Neural progenitor cell (in vitro differentiated cells): ENCODE results near the gene ING5. TPM values are rescaled to one million over a fixed set of nuclear protein-coding genes. Genes with fewer than 3 reads are reported as not detected.

Experiments used
- DNase-seq: peaks from one replicate; pipeline ENCODE4 v3.0.0-alpha.2; 2016; ENCODE audit warnings: low spot score
- H2AFZ ChIP-seq: fragments of 200-600 bp; sonication (generic); replicated peaks from 2 replicates; pipeline ENCODE4 v1.6.1; 2016; ENCODE audit warnings: antibody characterized with exemption
- H3F3A ChIP-seq: fragments of 200-600 bp; sonication (generic); 2 replicates; pipeline ENCODE4 v1.6.1; 2016; ENCODE audit warnings: antibody characterized with exemption, low read depth
- H3K27ac ChIP-seq: fragments of 200-600 bp; sonication (generic); 2 replicates; pipeline ENCODE4 v1.5.1; 2016; ENCODE audit warnings: mild to moderate bottlenecking
- H3K27me3 ChIP-seq: fragments of 200-600 bp; sonication (generic); 2 replicates; pipeline ENCODE4 v1.6.1; 2016; ENCODE audit warnings: mild to moderate bottlenecking, moderate library complexity
- H3K36me3 ChIP-seq: fragments of 200-600 bp; sonication (generic); 2 replicates; pipeline ENCODE4 v1.5.1; 2016
- H3K4me1 ChIP-seq: fragments of 200-600 bp; sonication (generic); 2 replicates; pipeline ENCODE4 v1.6.1; 2016; ENCODE audit warnings: mixed run types
- H3K4me2 ChIP-seq: fragments of 200-600 bp; sonication (generic); 2 replicates; pipeline ENCODE4 v1.6.1; 2016
- H3K4me3 ChIP-seq: fragments of 200-600 bp; sonication (generic); 2 replicates; pipeline ENCODE4 v1.5.1; 2016
- H3K79me2 ChIP-seq: fragments of 200-600 bp; sonication (generic); 2 replicates; pipeline ENCODE4 v1.6.1; 2016; ENCODE audit warnings: low read depth
- H3K9ac ChIP-seq: fragments of 200-600 bp; sonication (generic); 2 replicates; pipeline ENCODE4 v1.6.1; 2016
- H3K9me3 ChIP-seq: fragments of 200-600 bp; sonication (generic); 2 replicates; pipeline ENCODE4 v1.5.1; 2016; ENCODE audit warnings: low read depth
- H4K20me1 ChIP-seq: fragments of 200-600 bp; sonication (generic); 2 replicates; pipeline ENCODE4 v1.6.1; 2016; ENCODE audit warnings: low read depth
- H3K27ac Mint-ChIP-seq: 3 replicates; pipeline ENCODE4 v1.8.0; 2021; ENCODE audit warnings: mixed read lengths
- H3K27me3 Mint-ChIP-seq: 2 replicates; pipeline ENCODE4 v1.8.0; 2022; ENCODE audit warnings: low read depth, mild to moderate bottlenecking, inconsistent platforms, moderate library complexity, mixed read lengths; ENCODE audit not compliant: insufficient read depth
- H3K36me3 Mint-ChIP-seq: 3 replicates; pipeline ENCODE4 v1.8.0; 2021; ENCODE audit warnings: mixed read lengths
- H3K4me1 Mint-ChIP-seq: 3 replicates; pipeline ENCODE4 v1.8.0; 2021; ENCODE audit warnings: mixed read lengths
- H3K4me3 Mint-ChIP-seq: 3 replicates; pipeline ENCODE4 v1.8.0; 2021; ENCODE audit warnings: mild to moderate bottlenecking, moderate library complexity, mixed read lengths
- H3K9me3 Mint-ChIP-seq: 3 replicates; pipeline ENCODE4 v1.8.0; 2020; ENCODE audit warnings: mixed read lengths
- EZH2 ChIP-seq: fragments of 200-600 bp; sonication (generic); IDR thresholded peaks from 2 replicates; pipeline ENCODE4 v1.6.1; 2017; ENCODE audit warnings: antibody characterized with exemption, mild to moderate bottlenecking, moderate library complexity
- EZH2phosphoT487 ChIP-seq: fragments of 200-600 bp; sonication (generic); IDR thresholded peaks from 2 replicates; pipeline ENCODE4 v1.6.1; 2017; ENCODE audit warnings: antibody characterized with exemption
- total RNA-seq: library from RNA; depleted of rRNA; stranded (reverse); fragments of >200 nt; gene quantifications from 2 replicates; pipeline ENCODE4 v1.2.3, GENCODE V29; 2015; ENCODE audit warnings: low replicate concordance
- TF ChIP-seq, protein P1 (sequence below): fragments of 200-600 bp; sonication (generic); IDR thresholded peaks from 2 replicates; pipeline ENCODE4 v1.5.1; 2017; ENCODE audit warnings: antibody characterized with exemption, mild to moderate bottlenecking

Gene ING5
- total RNA-seq, 1 donor from 2014 or later, result 38.2 TPM

DNA sequence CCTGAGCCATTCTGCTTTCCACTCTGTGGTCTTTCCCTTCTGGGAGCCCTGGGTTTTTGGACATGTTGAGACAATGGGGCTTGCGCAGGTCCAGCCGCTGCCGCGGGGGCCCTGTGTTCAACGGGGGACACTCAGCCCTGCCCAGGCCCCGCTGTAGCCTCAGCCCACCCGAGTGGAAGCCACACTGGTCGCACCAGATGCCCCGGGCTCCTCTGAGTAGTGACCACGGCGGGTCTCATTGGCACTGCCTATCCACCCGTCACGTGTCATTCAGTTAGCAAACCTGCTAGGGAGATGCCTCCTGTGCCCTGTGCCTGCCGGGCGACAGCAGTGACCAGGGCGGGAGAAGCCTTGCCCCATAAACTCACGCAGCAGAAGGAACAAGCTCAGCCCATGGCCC is 51.7 kb downstream of the ING5 start:
- Mint-ChIP-seq H3K27me3 (peaks cover 2% of the 10 kb centered on the region), H3K4me3 (no peak overlapping the region), H3K9me3 (peaks cover 2% of the 10 kb centered on the region), H3K27ac (no peak overlapping the region), H3K4me1 (no peaks in the 10 kb centered on the region), H3K36me3 (peaks cover 14% of the 10 kb centered on the region)
- no peak for TF ChIP-seq EZH2phosphoT487
- TF ChIP-seq, protein P1, sequence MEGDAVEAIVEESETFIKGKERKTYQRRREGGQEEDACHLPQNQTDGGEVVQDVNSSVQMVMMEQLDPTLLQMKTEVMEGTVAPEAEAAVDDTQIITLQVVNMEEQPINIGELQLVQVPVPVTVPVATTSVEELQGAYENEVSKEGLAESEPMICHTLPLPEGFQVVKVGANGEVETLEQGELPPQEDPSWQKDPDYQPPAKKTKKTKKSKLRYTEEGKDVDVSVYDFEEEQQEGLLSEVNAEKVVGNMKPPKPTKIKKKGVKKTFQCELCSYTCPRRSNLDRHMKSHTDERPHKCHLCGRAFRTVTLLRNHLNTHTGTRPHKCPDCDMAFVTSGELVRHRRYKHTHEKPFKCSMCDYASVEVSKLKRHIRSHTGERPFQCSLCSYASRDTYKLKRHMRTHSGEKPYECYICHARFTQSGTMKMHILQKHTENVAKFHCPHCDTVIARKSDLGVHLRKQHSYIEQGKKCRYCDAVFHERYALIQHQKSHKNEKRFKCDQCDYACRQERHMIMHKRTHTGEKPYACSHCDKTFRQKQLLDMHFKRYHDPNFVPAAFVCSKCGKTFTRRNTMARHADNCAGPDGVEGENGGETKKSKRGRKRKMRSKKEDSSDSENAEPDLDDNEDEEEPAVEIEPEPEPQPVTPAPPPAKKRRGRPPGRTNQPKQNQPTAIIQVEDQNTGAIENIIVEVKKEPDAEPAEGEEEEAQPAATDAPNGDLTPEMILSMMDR, result no peak
- TF ChIP-seq EZH2, result no peak
- Histone ChIP-seq H3K27ac (no peak overlapping the region), H3K4me3 (no peak overlapping the region), H3K4me1 (no peaks in the 10 kb centered on the region), H2AFZ (no peak overlapping the region), H3K9ac (no peak overlapping the region), H3K36me3 (no peaks in the 10 kb centered on the region), H3K79me2 (no peaks in the 10 kb centered on the region), H3K4me2 (no peak overlapping the region), H3K9me3 (no peaks in the 10 kb centered on the region), H3F3A (no peaks in the 10 kb centered on the region), H3K27me3 (no peaks in the 10 kb centered on the region), H4K20me1 (no peaks in the 10 kb centered on the region)
- DNase-seq, result no peak

DNA sequence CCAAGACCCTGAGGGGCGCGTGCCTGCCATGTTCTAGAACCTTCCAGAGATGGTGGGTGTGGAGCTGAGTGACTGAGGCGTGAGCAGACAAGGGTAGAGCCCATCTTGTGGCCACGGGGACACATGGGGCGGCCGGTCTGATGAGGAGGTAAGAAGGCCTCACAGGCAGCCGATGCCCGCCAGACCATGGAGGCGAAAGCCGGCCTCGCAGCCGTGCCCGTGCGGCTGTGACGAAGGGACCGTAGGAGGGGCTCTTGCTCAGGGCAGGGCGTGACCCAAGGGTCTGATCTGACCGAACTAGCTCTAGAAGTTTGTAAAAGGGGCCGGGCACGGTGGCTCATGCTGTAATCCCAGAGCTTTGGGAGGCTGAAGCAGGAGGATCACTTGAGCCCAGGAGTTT is 52.2 kb downstream of the ING5 start:
- TF ChIP-seq EZH2, result no peak
- no peak for TF ChIP-seq EZH2phosphoT487
- H3K9me3 ChIP-seq, result no peaks in the 10 kb centered on the region
- no peaks in the 10 kb centered on the region for H4K20me1 ChIP-seq
- H3K4me3 ChIP-seq, result no peak overlapping the region
- peaks cover 2% of the 10 kb centered on the region for H3F3A ChIP-seq
- Mint-ChIP-seq H3K4me1 (no peaks in the 10 kb centered on the region), H3K9me3 (peaks cover 2% of the 10 kb centered on the region), H3K4me3 (no peak overlapping the region), H3K27ac (peak overlapping the region; percentile 82), H3K27me3 (peaks cover 2% of the 10 kb centered on the region), H3K36me3 (peaks cover 15% of the 10 kb centered on the region)
- no peaks in the 10 kb centered on the region for H3K27me3 ChIP-seq
- H2AFZ ChIP-seq, result no peak overlapping the region
- H3K27ac ChIP-seq, result no peak overlapping the region
- no peaks in the 10 kb centered on the region for H3K36me3 ChIP-seq
- no peaks in the 10 kb centered on the region for H3K79me2 ChIP-seq
- no peak for DNase-seq
- no peak overlapping the region for H3K9ac ChIP-seq
- H3K4me2 ChIP-seq, result no peak overlapping the region
- H3K4me1 ChIP-seq, result no peaks in the 10 kb centered on the region

DNA sequence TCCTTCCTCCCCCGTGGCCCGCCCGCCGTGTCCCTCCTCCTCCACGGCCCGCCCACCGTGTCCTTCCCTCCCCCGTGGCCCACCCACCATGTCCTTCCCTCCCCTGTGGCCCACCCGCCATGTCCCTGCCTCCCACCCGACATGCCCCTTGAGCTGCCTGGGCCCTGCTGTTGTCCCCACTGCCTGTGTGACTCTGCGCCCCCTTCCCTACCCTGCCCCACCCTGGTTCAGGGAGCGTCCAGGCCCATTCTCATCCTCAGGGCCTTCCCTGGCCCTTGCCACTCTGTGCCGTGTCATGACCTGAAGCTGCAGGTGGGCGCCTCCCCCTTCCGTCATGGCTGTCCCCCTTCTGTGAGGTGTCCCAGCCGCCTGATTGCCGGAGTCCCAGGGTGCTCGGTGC is 53.3 kb downstream of the ING5 start:
- Histone ChIP-seq H3K9ac (no peak overlapping the region), H3K36me3 (peaks cover 3% of the 10 kb centered on the region), H3K9me3 (no peaks in the 10 kb centered on the region), H3K27ac (no peak overlapping the region), H4K20me1 (no peaks in the 10 kb centered on the region), H3K79me2 (no peaks in the 10 kb centered on the region), H3K4me3 (no peak overlapping the region), H2AFZ (no peak overlapping the region), H3F3A (peaks cover 11% of the 10 kb centered on the region), H3K4me1 (no peaks in the 10 kb centered on the region), H3K27me3 (no peaks in the 10 kb centered on the region), H3K4me2 (no peak overlapping the region)
- Mint-ChIP-seq H3K9me3 (peaks cover 2% of the 10 kb centered on the region), H3K27ac (no peak overlapping the region), H3K4me3 (no peak overlapping the region), H3K36me3 (peaks cover 14% of the 10 kb centered on the region), H3K4me1 (no peaks in the 10 kb centered on the region), H3K27me3 (no peaks in the 10 kb centered on the region)
- TF ChIP-seq EZH2 (no peak), EZH2phosphoT487 (no peak)
- TF ChIP-seq, protein P1, result no peak
- DNase-seq, result no peak

DNA sequence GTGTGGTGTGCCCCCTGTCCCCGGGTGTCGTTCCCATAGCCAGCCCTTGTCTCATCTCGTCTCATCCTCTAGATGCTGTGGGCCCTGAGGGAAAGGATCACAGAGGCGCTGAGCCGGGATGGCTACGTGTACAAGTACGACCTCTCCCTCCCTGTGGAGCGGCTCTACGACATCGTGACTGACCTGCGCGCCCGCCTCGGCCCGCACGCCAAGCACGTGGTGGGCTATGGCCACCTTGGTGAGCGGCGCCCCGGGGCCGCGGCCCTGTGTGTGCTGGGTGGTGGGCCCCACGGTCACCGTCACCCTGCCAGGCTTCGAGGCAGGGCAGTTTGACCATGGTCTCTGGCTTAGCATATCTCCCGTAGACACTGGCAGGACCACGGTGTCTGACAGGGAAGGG is 53.9 kb downstream of the ING5 start:
- peaks cover 2% of the 10 kb centered on the region for H3K27me3 Mint-ChIP-seq
- H3K9me3 Mint-ChIP-seq, result peaks cover 3% of the 10 kb centered on the region
- Histone ChIP-seq H3K36me3 (peaks cover 3% of the 10 kb centered on the region), H3F3A (peaks cover 14% of the 10 kb centered on the region), H3K79me2 (no peaks in the 10 kb centered on the region), H3K4me2 (no peak overlapping the region), H4K20me1 (no peaks in the 10 kb centered on the region), H2AFZ (no peak overlapping the region), H3K9ac (no peak overlapping the region), H3K27me3 (no peaks in the 10 kb centered on the region), H3K27ac (no peak overlapping the region), H3K4me3 (no peak overlapping the region), H3K9me3 (no peaks in the 10 kb centered on the region), H3K4me1 (no peaks in the 10 kb centered on the region)
- no peak overlapping the region for H3K4me3 Mint-ChIP-seq
- H3K4me1 Mint-ChIP-seq, result peaks cover under 1% of the 10 kb centered on the region
- H3K27ac Mint-ChIP-seq, result no peak overlapping the region
- no peak for TF ChIP-seq EZH2phosphoT487
- no peak for TF ChIP-seq EZH2
- TF ChIP-seq, protein P1, result no peak
- DNase-seq, result no peak
- peaks cover 15% of the 10 kb centered on the region for H3K36me3 Mint-ChIP-seq
